Fibroblast of skin of right quadriceps (primary cell): ENCODE measurements around the gene ETV6.

ENCODE experiments used
- DNase-seq: peaks from one replicate; pipeline ENCODE4 v3.0.0-alpha.2; 2013

The ETV6 gene

GRCh38 chr12:11722578-11723138 lies 73.2 kb downstream of the ETV6 start:
- DNase-seq = no peak

GRCh38 chr12:11723993-11724392 lies 74.5 kb downstream of the ETV6 start:
- DNase-seq = no peak

GRCh38 chr12:11724888-11725311 lies 75.4 kb downstream of the ETV6 start:
- DNase-seq = peak; percentile 59

- DNase-seq = no peak
Measured at GRCh38 chr12:11725686-11726085, 76.2 kb downstream of the ETV6 start.

GRCh38 chr12:11726659-11727058 lies 77.2 kb downstream of the ETV6 start:
- DNase-seq = no peak

GRCh38 chr12:11727133-11727664 lies 77.7 kb downstream of the ETV6 start:
- DNase-seq = no peak

- peak; percentile 32 for DNase-seq
Measured at GRCh38 chr12:11728154-11728755, 78.8 kb downstream of the ETV6 start.

- no peak for DNase-seq
Measured at GRCh38 chr12:11729008-11729407, 79.5 kb downstream of the ETV6 start.

- no peak for DNase-seq
Measured at GRCh38 chr12:11729439-11730150, 80.1 kb downstream of the ETV6 start.

- no peak for DNase-seq
Measured at GRCh38 chr12:11730299-11731041, 81.0 kb downstream of the ETV6 start.

- no peak for DNase-seq
Measured at GRCh38 chr12:11731042-11731357, 81.5 kb downstream of the ETV6 start.

- peak; percentile 63 for DNase-seq
Measured at GRCh38 chr12:11731455-11731854, 82.0 kb downstream of the ETV6 start.

GRCh38 chr12:11732023-11732422 lies 82.5 kb downstream of the ETV6 start:
- no peak for DNase-seq

- no peak for DNase-seq
Measured at GRCh38 chr12:11732715-11733114, 83.2 kb downstream of the ETV6 start.

GRCh38 chr12:11734580-11735180 lies 85.2 kb downstream of the ETV6 start:
- DNase-seq = no peak

GRCh38 chr12:11738450-11738849 lies 89.0 kb downstream of the ETV6 start:
- DNase-seq = no peak

- no peak for DNase-seq
Measured at GRCh38 chr12:11739980-11740577, 90.6 kb downstream of the ETV6 start.

GRCh38 chr12:11741434-11742092 lies 92.1 kb downstream of the ETV6 start:
- no peak for DNase-seq

GRCh38 chr12:11743423-11744409 lies 94.2 kb downstream of the ETV6 start:
- peak; percentile 53 for DNase-seq

- DNase-seq = no peak
Measured at GRCh38 chr12:11744410-11744801, 94.9 kb downstream of the ETV6 start.

- DNase-seq = no peak
Measured at GRCh38 chr12:11745113-11745512, 95.6 kb downstream of the ETV6 start.
